Large intestine (tissue), 3 donors: Measurements from ENCODE around the gene SPRR1A. TPM values are rescaled to one million over a fixed set of nuclear protein-coding genes. Genes with fewer than 3 reads are reported as not detected.

Experiments used
- DNase-seq, 2 donors: peaks; one replicate each; pipeline versions ENCODE4 v3.0.0 to v3.0.0-alpha.2; 2013
- H3K27ac ChIP-seq: one replicate; pipeline ENCODE4 v1.5.1; 2013; ENCODE audit warnings: low read length
- H3K27me3 ChIP-seq: 2 replicates; pipeline ENCODE4 v1.6.1; 2013; ENCODE audit warnings: low read length; ENCODE audit not compliant: control insufficient read depth, insufficient read depth
- H3K36me3 ChIP-seq: 2 replicates; pipeline ENCODE4 v1.6.1; 2013; ENCODE audit warnings: low read length; ENCODE audit not compliant: control insufficient read depth, insufficient read depth
- H3K4me1 ChIP-seq: one replicate; pipeline ENCODE4 v1.6.1; 2013; ENCODE audit warnings: low read length; ENCODE audit not compliant: control insufficient read depth, insufficient read depth
- H3K4me3 ChIP-seq: one replicate; pipeline ENCODE4 v1.5.1; 2013; ENCODE audit warnings: low read length
- H3K9me3 ChIP-seq: one replicate; pipeline ENCODE4 v1.6.1; 2013; ENCODE audit warnings: mild to moderate bottlenecking, low read depth, low read length, moderate library complexity; ENCODE audit not compliant: control insufficient read depth
- WGBS: methylation state at CpG from one replicate; pipeline ENCODE4 v1.1.5; 2013; ENCODE audit warnings: low lambda C conversion rate; ENCODE audit not compliant: insufficient coverage; 5-methylcytosine and 5-hydroxymethylcytosine counted together
- polyA plus RNA-seq: library from polyadenylated mRNA; unstranded; fragments of 120-200 nt; gene quantifications from one replicate; pipeline ENCODE4 v1.2.1, GENCODE V29; 2013

SPRR1A gene
- polyA plus RNA-seq, 1 donor, result not detected

DNA sequence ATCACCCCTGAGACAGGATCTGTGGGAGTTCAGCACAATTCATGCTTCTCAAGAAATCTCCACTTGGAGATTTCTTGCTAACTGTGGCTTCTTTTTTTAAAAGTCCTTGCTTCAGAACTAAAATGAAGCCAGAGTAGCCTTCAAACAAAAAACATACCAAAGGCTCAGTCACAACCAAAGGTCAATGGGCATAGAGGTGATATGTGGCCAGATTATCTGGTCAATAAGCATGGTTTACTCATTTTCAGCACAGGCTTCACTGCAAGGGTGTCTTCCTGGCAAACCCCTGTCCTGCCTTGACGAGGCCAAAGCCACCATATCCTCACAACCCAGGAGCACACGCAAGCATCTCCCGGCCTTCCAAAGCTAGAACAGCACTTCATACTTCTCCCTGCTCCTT is 24.6 kb upstream of the SPRR1A start:
- DNase-seq, result no peak
- no peaks in the 10 kb centered on the region for H3K4me1 ChIP-seq
- no peaks in the 10 kb centered on the region for H3K27me3 ChIP-seq
- H3K4me3 ChIP-seq, result no peak overlapping the region
- no peaks in the 10 kb centered on the region for H3K36me3 ChIP-seq
- H3K9me3 ChIP-seq, result no peaks in the 10 kb centered on the region
- no peak overlapping the region for H3K27ac ChIP-seq
- no CpG with 5 or more reads among the region's 3 CpGs for WGBS

- Histone ChIP-seq H3K27ac (no peak overlapping the region), H3K9me3 (no peaks in the 10 kb centered on the region), H3K27me3 (no peaks in the 10 kb centered on the region), H3K36me3 (no peaks in the 10 kb centered on the region), H3K4me1 (no peaks in the 10 kb centered on the region), H3K4me3 (no peak overlapping the region)
- no peak for DNase-seq
- WGBS, result no CpG with 5 or more reads among the region's 10 CpGs
Observed at GRCh38 chr1:152959801-152960451, 24.0 kb upstream of the SPRR1A start.

- DNase-seq, result no peak
- no CpG with 5 or more reads among the region's 10 CpGs for WGBS
- no peaks in the 10 kb centered on the region for H3K27me3 ChIP-seq
- no peaks in the 10 kb centered on the region for H3K4me1 ChIP-seq
- no peak overlapping the region for H3K4me3 ChIP-seq
- no peaks in the 10 kb centered on the region for H3K9me3 ChIP-seq
- H3K27ac ChIP-seq, result no peak overlapping the region
- no peaks in the 10 kb centered on the region for H3K36me3 ChIP-seq
Observed at GRCh38 chr1:152960452-152961044, 23.3 kb upstream of the SPRR1A start.

DNA sequence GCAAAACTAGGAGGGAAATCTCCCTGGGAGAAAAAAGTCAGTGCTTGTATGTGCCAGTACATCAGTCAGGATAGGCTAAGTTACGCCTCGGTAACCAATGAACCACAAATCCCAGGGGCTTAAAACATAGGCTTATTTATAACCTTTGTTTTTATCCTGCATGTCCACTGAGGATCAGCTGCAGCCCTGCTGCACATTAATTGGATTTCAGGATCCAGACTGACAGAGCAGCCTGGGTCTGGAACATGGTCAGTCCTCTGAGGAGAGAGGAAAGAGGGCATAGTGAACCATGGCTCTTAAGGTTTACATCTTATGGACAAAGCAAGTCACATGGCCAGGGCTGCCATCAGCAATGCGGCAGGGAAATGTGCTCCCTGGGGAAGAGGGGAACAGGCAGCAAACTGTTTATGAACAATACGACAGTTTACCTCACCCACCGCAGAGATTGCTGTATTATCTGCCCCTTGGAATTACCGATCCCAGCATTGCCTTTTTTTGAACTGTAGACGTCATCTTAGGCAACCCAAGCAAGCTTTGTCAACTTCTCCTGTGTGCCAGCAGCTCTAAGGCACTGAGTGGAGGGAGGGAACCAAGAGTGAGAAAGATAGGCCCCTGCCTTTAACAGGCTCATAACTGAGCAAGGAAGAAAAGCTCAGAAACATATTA is 22.5 kb upstream of the SPRR1A start:
- WGBS, result no CpG with 5 or more reads among the region's 7 CpGs
- Histone ChIP-seq H3K4me1 (no peaks in the 10 kb centered on the region), H3K9me3 (no peaks in the 10 kb centered on the region), H3K36me3 (no peaks in the 10 kb centered on the region), H3K27ac (no peak overlapping the region), H3K27me3 (no peaks in the 10 kb centered on the region), H3K4me3 (no peak overlapping the region)
- DNase-seq, result no peak

DNA sequence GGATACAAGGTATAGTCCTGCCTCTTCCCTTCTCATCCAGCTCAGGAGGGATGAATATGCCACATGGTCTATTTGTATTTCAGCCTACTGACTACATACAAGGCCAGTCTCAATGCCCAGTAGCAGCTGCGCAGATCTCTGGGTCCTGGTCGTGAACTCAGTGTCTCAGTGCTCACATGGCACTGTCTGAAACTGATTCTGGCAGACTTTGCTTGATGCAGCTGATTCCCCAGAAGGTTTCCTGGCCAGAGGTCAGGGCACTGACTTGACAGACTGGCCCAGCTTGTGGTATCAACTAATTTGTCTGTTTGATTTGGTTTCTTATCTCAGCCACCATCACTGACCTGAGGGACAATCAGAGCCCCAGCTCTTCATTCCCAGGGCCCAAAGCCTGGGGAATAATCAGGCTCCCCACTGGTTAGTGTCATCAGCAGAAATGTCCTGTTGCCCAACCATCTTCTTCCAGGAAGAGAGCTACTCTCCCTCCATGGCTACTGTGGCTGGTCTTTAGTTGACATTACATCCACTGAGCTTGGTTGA is 20.9 kb upstream of the SPRR1A start:
- no CpG with 5 or more reads among the region's 2 CpGs for WGBS

DNA sequence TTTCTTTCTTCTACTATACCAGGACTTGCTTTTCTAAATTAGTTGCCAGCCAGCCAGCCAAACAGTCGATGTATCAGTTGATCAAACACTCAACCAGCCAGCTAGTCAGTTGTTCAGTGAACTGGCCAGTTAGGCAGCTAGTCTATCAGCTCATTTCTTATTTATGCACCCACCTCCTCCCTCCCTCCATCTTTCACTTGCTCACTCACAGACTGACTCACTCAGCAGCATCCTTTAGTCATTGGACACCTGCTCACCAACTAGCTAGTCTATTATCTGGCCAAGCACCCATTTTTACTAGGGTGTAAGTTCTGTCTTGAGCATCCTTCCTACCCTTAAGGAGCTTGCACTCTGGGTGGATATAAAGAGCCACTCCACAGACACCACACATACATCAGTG is 19.3 kb upstream of the SPRR1A start:
- no peaks in the 10 kb centered on the region for H3K27me3 ChIP-seq
- H3K27ac ChIP-seq, result no peak overlapping the region
- peaks cover 7% of the 10 kb centered on the region for H3K4me1 ChIP-seq
- no peaks in the 10 kb centered on the region for H3K36me3 ChIP-seq
- no peak for DNase-seq
- H3K4me3 ChIP-seq, result no peak overlapping the region
- no peaks in the 10 kb centered on the region for H3K9me3 ChIP-seq
- no CpG with 5 or more reads among the region's 1 CpG for WGBS

More for the DNA sequence above, 20.9 kb upstream of the SPRR1A start:
- Histone ChIP-seq H3K27me3 (no peaks in the 10 kb centered on the region), H3K27ac (no peak overlapping the region), H3K4me1 (peaks cover 4% of the 10 kb centered on the region), H3K4me3 (no peak overlapping the region), H3K36me3 (no peaks in the 10 kb centered on the region), H3K9me3 (no peaks in the 10 kb centered on the region)
- DNase-seq, result no peak

- 100% methylated on average over 1 of the region's 4 CpGs for WGBS
- Histone ChIP-seq H3K4me1 (peaks cover 7% of the 10 kb centered on the region), H3K4me3 (no peak overlapping the region), H3K27ac (no peak overlapping the region), H3K9me3 (no peaks in the 10 kb centered on the region), H3K36me3 (no peaks in the 10 kb centered on the region), H3K27me3 (no peaks in the 10 kb centered on the region)
- no peak for DNase-seq
Observed at GRCh38 chr1:152965853-152966252, 18.0 kb upstream of the SPRR1A start.

DNA sequence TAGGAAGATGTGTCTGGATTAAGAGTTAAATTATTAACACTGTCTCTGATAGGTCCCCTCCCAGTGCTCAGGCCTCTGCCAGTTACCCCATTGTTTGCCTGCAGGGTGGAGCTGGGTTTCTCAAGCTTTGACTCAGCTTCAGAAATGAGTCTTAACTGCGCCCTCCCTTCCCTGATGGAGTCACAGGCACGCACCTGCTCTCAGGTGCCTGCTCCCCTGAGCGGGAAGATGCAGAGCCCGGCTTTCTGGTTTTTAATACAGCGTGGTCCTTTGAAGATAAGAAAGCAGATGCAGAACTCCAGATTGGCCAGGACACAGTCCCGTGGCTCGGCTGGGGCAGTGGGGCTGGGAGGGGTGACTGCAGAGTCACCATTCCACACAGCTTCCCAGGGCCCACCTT is 16.7 kb upstream of the SPRR1A start:
- no peak overlapping the region for H3K4me3 ChIP-seq
- no peaks in the 10 kb centered on the region for H3K9me3 ChIP-seq
- no peaks in the 10 kb centered on the region for H3K36me3 ChIP-seq
- H3K27me3 ChIP-seq, result no peaks in the 10 kb centered on the region
- H3K27ac ChIP-seq, result no peak overlapping the region
- WGBS, result no CpG with 5 or more reads among the region's 7 CpGs
- H3K4me1 ChIP-seq, result peaks cover 7% of the 10 kb centered on the region
- DNase-seq, result peak; percentile 16 to 45

GRCh38 chr1:152968248-152968647 is 15.6 kb upstream of the SPRR1A start:
- no peak overlapping the region for H3K4me3 ChIP-seq
- no peaks in the 10 kb centered on the region for H3K36me3 ChIP-seq
- no peaks in the 10 kb centered on the region for H3K27me3 ChIP-seq
- peaks cover 7% of the 10 kb centered on the region for H3K4me1 ChIP-seq
- no CpG with 5 or more reads among the region's 2 CpGs for WGBS
- H3K27ac ChIP-seq, result peak overlapping the region; percentile 21
- H3K9me3 ChIP-seq, result no peaks in the 10 kb centered on the region
- peak; percentile 73 to 84 for DNase-seq

DNA sequence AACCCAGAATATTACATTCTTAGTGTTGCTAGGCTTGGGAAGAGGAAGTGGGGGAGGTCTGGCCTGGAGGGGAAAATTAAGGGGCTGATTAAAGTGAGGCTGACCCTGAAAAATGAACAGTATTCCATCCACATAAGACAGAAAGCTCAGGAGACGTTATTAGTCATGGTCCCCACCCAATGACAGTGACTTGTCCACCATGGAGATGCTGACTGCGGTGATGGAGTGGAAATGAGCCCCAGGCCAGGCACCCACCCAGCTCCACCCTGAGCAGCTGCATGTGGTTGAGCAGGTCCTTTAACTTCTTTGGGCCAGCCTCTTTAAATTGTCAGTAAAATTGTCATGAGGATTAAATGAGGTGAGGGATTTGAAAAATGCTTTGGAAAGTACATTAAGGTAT is 14.8 kb upstream of the SPRR1A start:
- no CpG with 5 or more reads among the region's 2 CpGs for WGBS
- no peak for DNase-seq
- no peaks in the 10 kb centered on the region for H3K36me3 ChIP-seq
- no peak overlapping the region for H3K27ac ChIP-seq
- no peaks in the 10 kb centered on the region for H3K9me3 ChIP-seq
- H3K27me3 ChIP-seq, result no peaks in the 10 kb centered on the region
- H3K4me3 ChIP-seq, result no peak overlapping the region
- peaks cover 7% of the 10 kb centered on the region for H3K4me1 ChIP-seq
